HEK293 (cell line): ENCODE measurements around the gene PPHLN1.

Experiments used
- BCL11A ChIP-seq: fragments of 450-650 bp; formaldehyde crosslinking; IDR thresholded peaks from 2 replicates; pipeline ENCODE4 v1.5.1; 2016; ENCODE audit warnings: low read depth, missing biosample characterization, missing genetic modification characterization
- HOXA7 ChIP-seq: sonication (generic); formaldehyde crosslinking; IDR thresholded peaks from 2 replicates; pipeline ENCODE4 v1.8.1; 2022; ENCODE audit warnings: missing genetic modification reagents, borderline replicate concordance
- KLF8 ChIP-seq: fragments of 450-650 bp; formaldehyde crosslinking; IDR thresholded peaks from 2 replicates; pipeline ENCODE4 v1.5.1; 2016; ENCODE audit warnings: missing biosample characterization, missing genetic modification characterization
- OVOL3 ChIP-seq: fragments of 450-650 bp; formaldehyde crosslinking; IDR thresholded peaks from 2 replicates; pipeline ENCODE4 v1.5.1; 2016; ENCODE audit warnings: missing biosample characterization, missing genetic modification characterization
- PBX3 ChIP-seq: sonication (generic); formaldehyde crosslinking; IDR thresholded peaks from 2 replicates; pipeline ENCODE4 v1.8.1; 2022; ENCODE audit warnings: mild to moderate bottlenecking, moderate library complexity, missing genetic modification reagents
- SALL2 ChIP-seq: fragments of 450-650 bp; formaldehyde crosslinking; IDR thresholded peaks from 2 replicates; pipeline ENCODE4 v1.5.0; 2017; ENCODE audit warnings: missing biosample characterization, mild to moderate bottlenecking, missing genetic modification characterization, borderline replicate concordance
- SP2 ChIP-seq: fragments of 450-650 bp; formaldehyde crosslinking; IDR thresholded peaks from 2 replicates; pipeline ENCODE4 v1.5.1; 2016; ENCODE audit warnings: missing biosample characterization, missing genetic modification characterization
- YY1 ChIP-seq: fragments of 450-650 bp; formaldehyde crosslinking; IDR thresholded peaks from 2 replicates; pipeline ENCODE4 v1.5.1; 2018; ENCODE audit warnings: missing biosample characterization, missing genetic modification characterization
- ZBTB11 ChIP-seq: fragments of 450-650 bp; formaldehyde crosslinking; conservative IDR thresholded peaks from 2 replicates; pipeline ENCODE4 v1.5.1; 2016; ENCODE audit warnings: low read depth, missing biosample characterization, missing genetic modification characterization
- ZBTB44 ChIP-seq: fragments of 450-650 bp; IDR thresholded peaks from 2 replicates; pipeline ENCODE4 v1.5.1; 2018; ENCODE audit warnings: missing biosample characterization, mild to moderate bottlenecking, missing genetic modification characterization
- ZIC2 ChIP-seq: fragments of 450-650 bp; formaldehyde crosslinking; IDR thresholded peaks from 2 replicates; pipeline ENCODE4 v1.5.1; 2016; ENCODE audit warnings: missing biosample characterization, missing genetic modification characterization
- ZNF175 ChIP-seq: fragments of 450-650 bp; formaldehyde crosslinking; IDR thresholded peaks from 2 replicates; pipeline ENCODE4 v1.5.1; 2016; ENCODE audit warnings: missing biosample characterization, missing genetic modification characterization
- ZNF214 ChIP-seq: fragments of 450-650 bp; formaldehyde crosslinking; IDR thresholded peaks from 2 replicates; pipeline ENCODE4 v1.5.1; 2017; ENCODE audit warnings: missing biosample characterization, mild to moderate bottlenecking, missing genetic modification characterization, borderline replicate concordance
- ZNF302 ChIP-seq: fragments of 450-650 bp; formaldehyde crosslinking; IDR thresholded peaks from 2 replicates; pipeline ENCODE4 v1.5.1; 2016; ENCODE audit warnings: missing biosample characterization, missing genetic modification characterization, low read depth
- ZNF350 ChIP-seq: fragments of 450-650 bp; formaldehyde crosslinking; IDR thresholded peaks from 2 replicates; pipeline ENCODE4 v1.5.0; 2017; ENCODE audit warnings: missing biosample characterization, mild to moderate bottlenecking, missing genetic modification characterization
- ZNF354C ChIP-seq: fragments of 450-650 bp; formaldehyde crosslinking; IDR thresholded peaks from 2 replicates; pipeline ENCODE4 v1.5.1; 2016; ENCODE audit warnings: missing biosample characterization, missing genetic modification characterization, low read depth, borderline replicate concordance
- ZNF366 ChIP-seq: fragments of 450-650 bp; formaldehyde crosslinking; conservative IDR thresholded peaks from 2 replicates; pipeline ENCODE4 v1.5.1; 2016; ENCODE audit warnings: missing biosample characterization, missing genetic modification characterization
- ZNF426 ChIP-seq: fragments of 450-650 bp; formaldehyde crosslinking; IDR thresholded peaks from 2 replicates; pipeline ENCODE4 v1.5.1; 2017; ENCODE audit warnings: missing biosample characterization, missing genetic modification characterization, mild to moderate bottlenecking, inconsistent platforms, moderate library complexity
- ZNF473 ChIP-seq: fragments of 450-650 bp; formaldehyde crosslinking; IDR thresholded peaks from 2 replicates; pipeline ENCODE4 v1.5.1; 2017; ENCODE audit warnings: missing biosample characterization, missing genetic modification characterization
- ZNF48 ChIP-seq: fragments of 450-650 bp; formaldehyde crosslinking; IDR thresholded peaks from 2 replicates; pipeline ENCODE4 v1.5.1; 2016; ENCODE audit warnings: missing biosample characterization, missing genetic modification characterization
- ZNF510 ChIP-seq: fragments of 450-650 bp; formaldehyde crosslinking; IDR thresholded peaks from 2 replicates; pipeline ENCODE4 v1.5.1; 2018; ENCODE audit warnings: mild to moderate bottlenecking, missing genetic modification characterization, missing biosample characterization; ENCODE audit not compliant: insufficient replicate concordance
- ZNF521 ChIP-seq: fragments of 450-650 bp; formaldehyde crosslinking; IDR thresholded peaks from 2 replicates; pipeline ENCODE4 v1.5.1; 2017; ENCODE audit warnings: missing biosample characterization, mild to moderate bottlenecking, missing genetic modification characterization
- ZNF529 ChIP-seq: fragments of 450-650 bp; formaldehyde crosslinking; IDR thresholded peaks from 2 replicates; pipeline ENCODE4 v1.5.1; 2017; ENCODE audit warnings: missing genetic modification characterization, missing biosample characterization; ENCODE audit not compliant: insufficient replicate concordance
- ZNF549 ChIP-seq: fragments of 450-650 bp; IDR thresholded peaks from 2 replicates; pipeline ENCODE4 v1.5.1; 2018; ENCODE audit warnings: missing biosample characterization, missing genetic modification characterization, mild to moderate bottlenecking, inconsistent platforms, moderate library complexity
- ZNF571 ChIP-seq: fragments of 450-650 bp; formaldehyde crosslinking; IDR thresholded peaks from 2 replicates; pipeline ENCODE4 v1.5.0; 2017; ENCODE audit warnings: missing biosample characterization, missing genetic modification characterization
- ZNF596 ChIP-seq: fragments of 450-650 bp; IDR thresholded peaks from 2 replicates; pipeline ENCODE4 v1.5.0; 2018; ENCODE audit warnings: missing biosample characterization, mild to moderate bottlenecking, missing genetic modification characterization, moderate library complexity
- ZNF623 ChIP-seq: fragments of 450-650 bp; formaldehyde crosslinking; IDR thresholded peaks from 2 replicates; pipeline ENCODE4 v1.5.1; 2016; ENCODE audit warnings: missing biosample characterization, missing genetic modification characterization
- ZNF626 ChIP-seq: fragments of 450-650 bp; sonication (Bioruptor Pico); formaldehyde crosslinking; IDR thresholded peaks from 2 replicates; pipeline ENCODE4 v1.5.1; 2018; ENCODE audit warnings: missing biosample characterization, missing genetic modification characterization, inconsistent platforms
- ZNF843 ChIP-seq: fragments of 450-650 bp; formaldehyde crosslinking; IDR thresholded peaks from 2 replicates; pipeline ENCODE4 v1.5.1; 2016; ENCODE audit warnings: missing biosample characterization, missing genetic modification characterization
- ZSCAN16 ChIP-seq: fragments of 450-650 bp; formaldehyde crosslinking; IDR thresholded peaks from 2 replicates; pipeline ENCODE4 v1.5.1; 2016; ENCODE audit warnings: missing biosample characterization, missing genetic modification characterization
- ZSCAN18 ChIP-seq: fragments of 450-650 bp; formaldehyde crosslinking; IDR thresholded peaks from 2 replicates; pipeline ENCODE4 v1.5.1; 2016; ENCODE audit warnings: missing biosample characterization, missing genetic modification characterization
- ZXDB ChIP-seq: fragments of 450-650 bp; formaldehyde crosslinking; IDR thresholded peaks from 2 replicates; pipeline ENCODE4 v1.5.1; 2016; ENCODE audit warnings: missing biosample characterization, missing genetic modification characterization
- TF ChIP-seq, protein P1 (sequence below): fragments of 450-650 bp; formaldehyde crosslinking; IDR thresholded peaks from 2 replicates; pipeline ENCODE4 v1.5.1; 2016; ENCODE audit warnings: missing biosample characterization, missing genetic modification characterization

PPHLN1 gene

GRCh38 chr12:42325653-42326474, at the start of gene PPHLN1, which contains the start of gene ZCRB1 (continued):
- TF ChIP-seq SP2 (tag by site-specific recombination) (peak; percentile 86), ZSCAN18 (tag by site-specific recombination) (no peak), ZNF571 (no peak), OVOL3 (tag by site-specific recombination) (peak; percentile 93), ZNF549 (tag by site-specific recombination) (no peak), ZNF626 (no peak), KLF8 (tag by site-specific recombination) (peak; percentile 63), ZNF175 (no peak), ZNF521 (tag by site-specific recombination) (no peak), ZSCAN16 (tag by site-specific recombination) (no peak; the same call in 1 of the 2 replicates), BCL11A (tag by site-specific recombination) (no peak), ZNF596 (tag by site-specific recombination) (no peak), ZNF366 (0 out of 2 replicates have a peak, but pooled peaks have one; percentile 21), ZNF302 (tag by site-specific recombination) (no peak), ZNF623 (tag by site-specific recombination) (no peak), YY1 (tag by site-specific recombination) (no peak), ZNF529 (tag by site-specific recombination) (no peak), ZXDB (tag by site-specific recombination) (peak; percentile 100), ZIC2 (tag by site-specific recombination) (0 out of 2 replicates have a peak, but pooled peaks have one; percentile 31), PBX3 (CRISPR knock-in tag) (no peak), ZNF510 (tag by site-specific recombination) (no peak), HOXA7 (CRISPR knock-in tag) (no peak), ZNF48 (no peak), ZNF350 (tag by site-specific recombination) (no peak), ZBTB11 (peak; percentile 87), ZNF214 (no peak), ZNF354C (tag by site-specific recombination) (no peak), ZBTB44 (peak; percentile 28; the same call in 1 of the 2 replicates), ZNF426 (tag by site-specific recombination) (no peak), SALL2 (tag by site-specific recombination) (no peak), ZNF843 (tag by site-specific recombination) (peak; percentile 54; the same call in 1 of the 2 replicates), ZNF473 (tag by site-specific recombination) (no peak)
- TF ChIP-seq, protein P1, sequence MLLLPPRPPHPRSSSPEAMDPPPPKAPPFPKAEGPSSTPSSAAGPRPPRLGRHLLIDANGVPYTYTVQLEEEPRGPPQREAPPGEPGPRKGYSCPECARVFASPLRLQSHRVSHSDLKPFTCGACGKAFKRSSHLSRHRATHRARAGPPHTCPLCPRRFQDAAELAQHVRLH (tag by site-specific recombination): peak; percentile 94
